Breast epithelium (tissue), 3 donors: Measurements from ENCODE around the gene PRCD.

Source experiments
- CTCF ChIP-seq, 3 donors: fragments of 450-650 bp; IDR thresholded peaks; one replicate each; pipeline ENCODE4 v1.5.1; 2016 to 2017; ENCODE audit warnings: antibody characterized with exemption in 3 of 3, mild to moderate bottlenecking in 3 of 3, moderate library complexity in 3 of 3
- POLR2A ChIP-seq: fragments of 450-650 bp; IDR thresholded peaks from one replicate; pipeline ENCODE4 v1.6.1; 2016; ENCODE audit warnings: antibody characterized with exemption, mild to moderate bottlenecking, moderate library complexity

- TF ChIP-seq CTCF (IDR thresholded peaks at IDR 0.05) (no peak), POLR2A (no peak)
Observed at GRCh38 chr17:76567634-76568432, 28.0 kb downstream of the PRCD start.
